ENCODE measurements around the gene RPN2.

DNA sequence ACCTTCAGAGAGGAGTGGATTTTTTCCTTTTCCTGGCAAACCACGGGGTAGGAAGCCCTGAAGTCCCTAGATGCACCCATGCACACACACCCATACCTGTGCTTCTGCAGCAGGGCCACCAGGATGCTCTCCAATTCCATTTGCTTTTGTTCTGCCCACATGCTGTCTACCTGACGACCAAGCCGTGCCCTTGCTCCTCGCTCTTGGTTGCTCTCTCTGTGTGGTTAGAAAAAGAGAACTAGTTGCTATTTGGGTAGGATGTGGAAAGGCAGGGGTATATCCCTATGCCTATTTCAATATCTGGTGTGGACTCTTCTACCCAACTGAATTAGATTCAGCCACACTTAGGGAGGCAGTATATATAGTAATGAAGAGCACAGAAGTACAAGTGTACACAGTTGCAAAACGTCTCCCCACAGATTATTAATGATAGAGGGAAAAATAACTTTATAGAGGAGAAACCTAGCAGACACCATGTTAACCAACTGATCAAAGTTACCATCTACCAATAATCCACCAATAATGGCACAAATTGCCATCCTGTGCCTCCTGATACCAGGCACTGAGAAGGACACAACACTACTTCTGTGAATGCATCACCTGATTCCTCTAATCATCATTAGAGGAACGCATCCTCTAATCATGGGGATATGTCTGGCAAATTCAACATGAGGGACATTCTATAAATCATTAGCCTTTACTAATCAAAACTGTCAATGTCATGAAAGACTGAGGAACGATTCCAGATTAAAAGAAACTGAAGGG lies 75.2 kb downstream of the RPN2 start:
- TF ChIP-seq RXRA (IDR thresholded peaks at IDR 0.05; ENCODE audit: borderline replicate concordance, low read depth) = no peak
- TF ChIP-seq TAF1 (IDR thresholded peaks at IDR 0.05; ENCODE audit: borderline replicate concordance, low read depth, low read length) = no peak
- no peak for TF ChIP-seq TEAD4 (IDR thresholded peaks at IDR 0.05; ENCODE audit: borderline replicate concordance, insufficient read depth)
